ENCODE measurements around the gene TOP1. TPM values are rescaled to one million over a fixed set of nuclear protein-coding genes. Genes with fewer than 3 reads are reported as not detected.

TOP1 gene
- total RNA-seq, 1 donor from 2014 or later, result 62.7 TPM

DNA sequence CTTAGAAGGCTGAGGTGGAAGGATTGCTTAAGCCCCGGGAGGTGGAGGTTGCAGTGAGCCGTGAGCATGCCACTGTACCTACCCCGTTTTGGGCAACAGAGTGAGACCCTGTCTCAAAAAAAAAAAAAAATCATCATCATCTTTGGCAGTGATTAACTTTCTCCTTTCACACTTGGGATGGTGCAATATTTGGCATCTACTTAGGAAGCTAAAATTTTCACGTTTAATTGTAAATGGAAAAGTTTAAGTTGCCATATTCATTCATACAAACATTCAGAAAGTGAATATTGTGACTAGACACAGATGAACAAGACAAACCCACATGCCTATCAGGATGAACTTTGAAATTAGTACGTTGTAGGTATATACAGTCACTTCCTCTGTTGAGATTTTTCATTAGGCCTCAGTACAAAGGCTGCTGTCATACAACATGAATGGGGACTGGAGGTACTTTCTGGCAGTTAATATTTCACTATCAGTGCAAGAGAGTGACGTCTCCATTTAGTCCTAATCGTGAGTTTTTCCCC, 10.3 kb downstream of the TOP1 start:
- no peaks in the 10 kb centered on the region for H3K9me3 Mint-ChIP-seq
- H3K4me3 Mint-ChIP-seq, result no peak overlapping the region
- ChIA-PET CTCF (interaction anchor here (1.9 kb wide), 1 partner anchor 48 kb away, joined by 13 read pairs; no protein-coding TSS in a partner anchor), POLR2A (interaction anchor here (0.7 kb wide), 1 partner anchor 18 kb away, joined by 3 read pairs; no protein-coding TSS in a partner anchor)
- H3K27ac Mint-ChIP-seq, result no peak overlapping the region
- H3K36me3 Mint-ChIP-seq (ENCODE audit: low read depth), result peaks cover 28% of the 10 kb centered on the region
- intact Hi-C loops (cut with micrococcal nuclease), result no loop called here
- H3K27me3 Mint-ChIP-seq, result no peaks in the 10 kb centered on the region
- TF ChIP-seq, protein P1, sequence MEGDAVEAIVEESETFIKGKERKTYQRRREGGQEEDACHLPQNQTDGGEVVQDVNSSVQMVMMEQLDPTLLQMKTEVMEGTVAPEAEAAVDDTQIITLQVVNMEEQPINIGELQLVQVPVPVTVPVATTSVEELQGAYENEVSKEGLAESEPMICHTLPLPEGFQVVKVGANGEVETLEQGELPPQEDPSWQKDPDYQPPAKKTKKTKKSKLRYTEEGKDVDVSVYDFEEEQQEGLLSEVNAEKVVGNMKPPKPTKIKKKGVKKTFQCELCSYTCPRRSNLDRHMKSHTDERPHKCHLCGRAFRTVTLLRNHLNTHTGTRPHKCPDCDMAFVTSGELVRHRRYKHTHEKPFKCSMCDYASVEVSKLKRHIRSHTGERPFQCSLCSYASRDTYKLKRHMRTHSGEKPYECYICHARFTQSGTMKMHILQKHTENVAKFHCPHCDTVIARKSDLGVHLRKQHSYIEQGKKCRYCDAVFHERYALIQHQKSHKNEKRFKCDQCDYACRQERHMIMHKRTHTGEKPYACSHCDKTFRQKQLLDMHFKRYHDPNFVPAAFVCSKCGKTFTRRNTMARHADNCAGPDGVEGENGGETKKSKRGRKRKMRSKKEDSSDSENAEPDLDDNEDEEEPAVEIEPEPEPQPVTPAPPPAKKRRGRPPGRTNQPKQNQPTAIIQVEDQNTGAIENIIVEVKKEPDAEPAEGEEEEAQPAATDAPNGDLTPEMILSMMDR (IDR thresholded peaks at IDR 0.05), result no peak
- peaks cover 62% of the 10 kb centered on the region for H3K4me1 Mint-ChIP-seq
- ATAC-seq (ENCODE audit: low read depth) (no peak), DNase-seq (no peak)

DNA sequence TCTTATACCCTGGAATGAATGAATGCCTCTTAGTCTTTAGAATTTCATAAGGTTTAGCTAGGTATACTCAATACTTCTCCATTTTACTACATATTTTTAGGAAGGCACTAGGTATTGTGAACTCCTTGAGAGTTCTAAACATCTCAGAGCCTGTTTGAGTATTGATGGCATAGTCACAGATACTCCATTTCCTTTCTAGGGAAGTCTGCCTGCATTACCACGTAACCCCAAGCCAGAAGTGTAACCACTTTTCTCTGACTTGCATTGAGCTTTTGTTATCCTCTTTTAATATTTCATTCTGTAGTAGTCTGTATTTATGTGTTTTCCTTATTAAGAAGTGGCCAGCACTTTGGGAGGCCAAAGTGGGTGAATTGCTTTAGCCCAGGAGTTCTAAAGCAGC, 12.2 kb downstream of the TOP1 start:
- H3K4me3 Mint-ChIP-seq, result no peak overlapping the region
- ChIA-PET CTCF (no interaction called here), POLR2A (interaction anchor here (0.6 kb wide), 1 partner anchor 80 kb away, joined by 3 read pairs; no protein-coding TSS in a partner anchor)
- intact Hi-C loops (cut with micrococcal nuclease), result loop anchor here (10.0 kb wide), 1 partner anchor 574 kb away; the partner anchor contains the start of gene CHD6
- TF ChIP-seq, protein P1 (IDR thresholded peaks at IDR 0.05), result no peak
- H3K27ac Mint-ChIP-seq, result no peak overlapping the region
- ATAC-seq (ENCODE audit: low read depth), result no peak
- H3K36me3 Mint-ChIP-seq (ENCODE audit: low read depth), result peaks cover 13% of the 10 kb centered on the region
- H3K4me1 Mint-ChIP-seq, result peaks cover 56% of the 10 kb centered on the region
- no peaks in the 10 kb centered on the region for H3K27me3 Mint-ChIP-seq
- H3K9me3 Mint-ChIP-seq, result no peaks in the 10 kb centered on the region
- no peak for DNase-seq

DNA sequence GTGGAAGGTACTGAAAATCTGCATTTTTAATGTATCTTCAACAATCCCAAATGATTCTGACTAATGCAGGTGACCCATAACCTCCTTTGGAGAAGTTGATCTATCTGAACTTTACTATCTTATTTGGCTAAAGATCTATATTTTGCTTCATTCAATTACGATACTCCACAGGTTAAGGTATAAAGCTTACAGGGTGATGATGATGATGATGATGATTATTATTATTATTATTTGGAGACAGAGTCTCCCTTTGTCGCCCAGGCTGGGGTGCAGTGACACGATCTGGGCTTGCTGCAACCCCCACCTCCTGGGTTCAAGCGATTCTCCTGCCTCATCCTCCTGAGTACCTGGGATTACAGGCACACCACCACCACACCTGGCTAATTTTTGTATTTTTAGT, 13.1 kb downstream of the TOP1 start:
- Mint-ChIP-seq H3K4me3 (no peak overlapping the region), H3K9me3 (no peaks in the 10 kb centered on the region), H3K36me3 (ENCODE audit: low read depth) (peaks cover 7% of the 10 kb centered on the region), H3K27me3 (no peaks in the 10 kb centered on the region), H3K4me1 (peaks cover 57% of the 10 kb centered on the region), H3K27ac (no peak overlapping the region)
- ChIA-PET CTCF (no interaction called here), POLR2A (interaction anchor here (0.7 kb wide), 1 partner anchor 1943 kb away, joined by 9 read pairs; no protein-coding TSS in a partner anchor)
- no peak for ATAC-seq (ENCODE audit: low read depth)
- TF ChIP-seq, protein P1 (IDR thresholded peaks at IDR 0.05), result no peak
- no peak for DNase-seq
- intact Hi-C loops (cut with micrococcal nuclease), result loop anchor here (10.0 kb wide), 1 partner anchor 573 kb away; the partner anchor contains the start of gene CHD6

DNA sequence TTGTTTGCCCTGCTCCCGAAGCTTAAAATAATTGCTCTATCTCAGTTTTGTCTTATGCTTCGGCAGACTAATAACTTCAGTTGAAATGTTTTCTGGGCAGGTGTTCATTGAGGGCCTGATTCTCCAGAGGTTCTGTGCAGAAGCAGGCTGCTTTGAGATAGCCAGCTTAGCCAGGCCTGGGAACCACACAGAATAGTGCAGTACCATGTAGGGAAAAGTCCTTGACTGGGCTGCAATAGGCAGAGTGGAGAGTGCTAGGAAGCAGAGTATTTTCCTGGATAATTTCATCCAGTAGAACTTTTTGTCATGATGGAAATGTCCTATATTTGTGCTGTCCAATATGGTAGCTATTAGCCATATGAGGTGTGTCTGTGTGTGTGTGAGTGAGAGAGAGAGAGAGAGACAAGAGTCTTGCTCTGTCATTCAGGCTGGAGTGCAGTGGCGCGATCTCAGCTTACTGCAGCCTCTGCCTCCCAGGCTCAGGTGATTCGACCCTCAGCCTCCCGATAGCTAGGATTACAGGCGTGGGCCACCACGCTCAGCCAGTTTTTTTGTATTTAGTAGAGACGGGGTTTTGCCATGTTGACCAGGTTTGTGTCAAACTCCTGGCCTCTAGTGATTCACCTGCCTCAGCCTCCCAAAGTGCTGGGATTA, 15.9 kb downstream of the TOP1 start:
- H3K4me1 Mint-ChIP-seq, result peaks cover 75% of the 10 kb centered on the region
- intact Hi-C loops (cut with micrococcal nuclease), result loop anchor here (10.0 kb wide), 1 partner anchor 570 kb away; the partner anchor contains the start of gene CHD6
- TF ChIP-seq, protein P1 (IDR thresholded peaks at IDR 0.05), result no peak
- DNase-seq, result no peak
- H3K9me3 Mint-ChIP-seq, result no peaks in the 10 kb centered on the region
- no peak overlapping the region for H3K27ac Mint-ChIP-seq
- H3K36me3 Mint-ChIP-seq (ENCODE audit: low read depth), result peaks cover 5% of the 10 kb centered on the region
- ChIA-PET CTCF (interaction anchor here (0.7 kb wide), 1 partner anchor 56 kb away, joined by 3 read pairs; no protein-coding TSS in a partner anchor), POLR2A (interaction anchor here (0.6 to 0.9 kb wide), 3 partner anchors 13 to 79 kb away, joined by 3 to 5 read pairs (median 3); partner anchors contain the start of gene TOP1)
- H3K27me3 Mint-ChIP-seq, result no peaks in the 10 kb centered on the region
- no peak for ATAC-seq (ENCODE audit: low read depth)
- H3K4me3 Mint-ChIP-seq, result no peak overlapping the region

DNA sequence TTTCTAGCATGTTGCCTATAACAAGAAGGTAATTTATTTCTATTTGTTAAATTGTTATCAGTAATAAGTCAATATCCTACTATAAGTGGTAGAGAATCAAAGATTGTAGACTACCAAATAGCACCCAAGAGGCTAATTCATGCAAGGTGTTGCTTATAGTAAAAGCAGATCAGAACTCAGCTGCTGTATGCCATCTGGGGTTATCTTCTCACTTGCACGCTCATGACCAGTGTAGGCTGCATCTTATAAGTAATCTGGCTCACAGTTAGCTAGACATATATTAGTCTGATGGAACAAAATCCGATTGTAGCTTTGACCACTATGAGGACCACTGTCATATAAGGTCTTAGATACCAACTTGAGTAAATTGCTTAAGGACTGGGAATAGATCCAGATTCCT, 17.0 kb downstream of the TOP1 start:
- CTCF ChIA-PET, result interaction anchor here (0.7 to 5.6 kb wide), 5 partner anchors 14 to 77 kb away, joined by 3 to 39 read pairs (median 3); no protein-coding TSS in a partner anchor
- Mint-ChIP-seq H3K36me3 (ENCODE audit: low read depth) (peaks cover 1% of the 10 kb centered on the region), H3K9me3 (no peaks in the 10 kb centered on the region), H3K4me1 (peaks cover 79% of the 10 kb centered on the region), H3K27me3 (no peaks in the 10 kb centered on the region), H3K27ac (no peak overlapping the region), H3K4me3 (no peak overlapping the region)
- ATAC-seq (ENCODE audit: low read depth) (no peak), DNase-seq (no peak)
- intact Hi-C loops (cut with micrococcal nuclease), result loop anchor here (10.0 kb wide), 1 partner anchor 569 kb away; the partner anchor contains the start of gene CHD6
- TF ChIP-seq, protein P1 (IDR thresholded peaks at IDR 0.05), result no peak
- POLR2A ChIA-PET, result interaction anchor here (0.8 to 1.1 kb wide), 2 partner anchors 11 to 55 kb away, joined by 3 to 5 read pairs; no protein-coding TSS in a partner anchor

Measured in activated B cell treated with CpG ODN at 0.5 μM for 24 hours (primary cell).